GM06990 (cell line): ENCODE results near the gene DACT1.

Experiments used
- DNase-seq: peaks from one replicate; pipeline ENCODE4 v3.0.0-alpha.2; 2011; ENCODE audit not compliant: insufficient read length; ENCODE audit errors: extremely low read depth
- H3K27me3 ChIP-seq: replicated peaks from 2 replicates; pipeline ENCODE4 v1.6.0; 2011; ENCODE audit warnings: low read length; ENCODE audit not compliant: control insufficient read depth, insufficient read depth
- H3K36me3 ChIP-seq: 2 replicates; pipeline ENCODE4 v1.5.1; 2011; ENCODE audit warnings: low read length; ENCODE audit not compliant: control insufficient read depth, insufficient read depth
- H3K4me3 ChIP-seq: replicated peaks from 2 replicates; pipeline ENCODE4 v1.5.1; 2011; ENCODE audit warnings: low read depth, mild to moderate bottlenecking, control low read depth, low read length
- CTCF ChIP-seq: IDR thresholded peaks from 2 replicates; pipeline ENCODE4 v1.5.1; 2011; ENCODE audit warnings: low read length, control low read depth, mild to moderate bottlenecking, inconsistent platforms; ENCODE audit not compliant: insufficient read depth, poor library complexity, severe bottlenecking

Gene DACT1

GRCh38 chr14:58663494-58664111, 25.8 kb downstream of the DACT1 start:
- no peak for TF ChIP-seq CTCF
- DNase-seq: no peak
- Histone ChIP-seq H3K36me3 (no peaks in the 10 kb centered on the region), H3K27me3 (no peaks in the 10 kb centered on the region), H3K4me3 (no peak overlapping the region)

GRCh38 chr14:58665773-58666500, 28.2 kb downstream of the DACT1 start:
- no peaks in the 10 kb centered on the region for H3K36me3 ChIP-seq
- no peak for DNase-seq
- no peak for TF ChIP-seq CTCF

GRCh38 chr14:58666737-58667136, 29.0 kb downstream of the DACT1 start:
- no peak for TF ChIP-seq CTCF
- no peak overlapping the region for H3K4me3 ChIP-seq
- H3K36me3 ChIP-seq: no peaks in the 10 kb centered on the region
- DNase-seq: no peak
- no peaks in the 10 kb centered on the region for H3K27me3 ChIP-seq

More at GRCh38 chr14:58665773-58666500, 28.2 kb downstream of the DACT1 start:
- no peaks in the 10 kb centered on the region for H3K27me3 ChIP-seq
- no peak overlapping the region for H3K4me3 ChIP-seq

- no peak for DNase-seq
- Histone ChIP-seq H3K4me3 (no peak overlapping the region), H3K36me3 (no peaks in the 10 kb centered on the region), H3K27me3 (no peaks in the 10 kb centered on the region)
- no peak for TF ChIP-seq CTCF
Observed at GRCh38 chr14:58667900-58668299, 30.1 kb downstream of the DACT1 start.

GRCh38 chr14:58668848-58669480, 31.2 kb downstream of the DACT1 start:
- no peak for DNase-seq
- Histone ChIP-seq H3K4me3 (no peak overlapping the region), H3K36me3 (no peaks in the 10 kb centered on the region), H3K27me3 (no peaks in the 10 kb centered on the region)
- TF ChIP-seq CTCF: no peak
